ENCODE measurements around the gene STRN4.

The STRN4 gene

GRCh38 chr19:46787331-46788261 is 41.3 kb upstream of the STRN4 start:
- intact Hi-C loops (cut with DNase I; ENCODE audit: low total_unique reads), result no loop called here
- peak in 1 of 2 experiments; percentile 6 for TF ChIP-seq CTCF (IDR thresholded peaks at IDR 0.05)
- H3K36me3 ChIP-seq, result peaks cover 5 to 16% (median 9%) of the 10 kb centered on the region in 3 donors
- H3K4me1 ChIP-seq, result peaks cover 0 to 38% (median 30%) of the 10 kb centered on the region in 4 donors
- peak overlapping the region; percentile 92 to 95 for H3K4me3 ChIP-seq
- peak; percentile 71 to 85 for DNase-seq
- H3K9me3 ChIP-seq, result no peaks in the 10 kb centered on the region
- no peaks in the 10 kb centered on the region for H3K27me3 ChIP-seq
- H3K27ac ChIP-seq, result peak overlapping the region; percentile 88 to 97

GRCh38 chr19:46787040-46787330 is 40.7 kb upstream of the STRN4 start:
- Histone ChIP-seq H3K36me3 (peaks cover 12 to 22% (median 15%) of the 10 kb centered on the region in 3 donors), H3K9me3 (no peaks in the 10 kb centered on the region), H3K27me3 (no peaks in the 10 kb centered on the region), H3K4me1 (peaks cover 0 to 38% (median 32%) of the 10 kb centered on the region in 4 donors), H3K27ac (peak overlapping the region; percentile 88 to 97), H3K4me3 (peak overlapping the region; percentile 92 to 95)
- no peak for DNase-seq
- intact Hi-C loops (cut with DNase I; ENCODE audit: low total_unique reads), result no loop called here
- no peak for TF ChIP-seq CTCF (IDR thresholded peaks at IDR 0.05)

GRCh38 chr19:46786236-46787039 is 40.2 kb upstream of the STRN4 start:
- intact Hi-C loops (cut with DNase I; ENCODE audit: low total_unique reads), result no loop called here
- Histone ChIP-seq H3K27me3 (no peaks in the 10 kb centered on the region), H3K4me3 (peak overlapping the region; percentile 92 to 95), H3K36me3 (peaks cover 17 to 27% (median 21%) of the 10 kb centered on the region in 3 donors), H3K27ac (peak overlapping the region; percentile 88 to 97), H3K4me1 (peaks cover 0 to 38% (median 32%) of the 10 kb centered on the region in 4 donors), H3K9me3 (no peaks in the 10 kb centered on the region)
- TF ChIP-seq CTCF (IDR thresholded peaks at IDR 0.05), result no peak
- DNase-seq, result peak; percentile 78 to 85

GRCh38 chr19:46785980-46786235 is 39.7 kb upstream of the STRN4 start:
- Histone ChIP-seq H3K27me3 (no peaks in the 10 kb centered on the region), H3K4me1 (peaks cover 0 to 42% (median 32%) of the 10 kb centered on the region in 4 donors), H3K9me3 (no peaks in the 10 kb centered on the region), H3K4me3 (peak overlapping the region; percentile 92 to 95), H3K36me3 (peaks cover 21 to 33% (median 22%) of the 10 kb centered on the region in 3 donors), H3K27ac (peak overlapping the region; percentile 88 to 97)
- no peak for TF ChIP-seq CTCF (IDR thresholded peaks at IDR 0.05)
- intact Hi-C loops (cut with DNase I; ENCODE audit: low total_unique reads), result no loop called here
- no peak for DNase-seq

GRCh38 chr19:46785054-46785979 is 39.1 kb upstream of the STRN4 start:
- no peak for DNase-seq
- Histone ChIP-seq H3K9me3 (no peaks in the 10 kb centered on the region), H3K4me3 (peak overlapping the region; percentile 92 to 95), H3K36me3 (peaks cover 26 to 38% (median 27%) of the 10 kb centered on the region in 3 donors), H3K4me1 (peaks cover 0 to 45% (median 32%) of the 10 kb centered on the region in 4 donors), H3K27me3 (no peaks in the 10 kb centered on the region), H3K27ac (peak overlapping the region; percentile 88 to 97)
- no peak for TF ChIP-seq CTCF (IDR thresholded peaks at IDR 0.05)
- intact Hi-C loops (cut with DNase I; ENCODE audit: low total_unique reads), result no loop called here

Measured in tibial artery (tissue), 4 donors.